GM19467 (cell line): Measurements from ENCODE around the gene GSKIP.

ENCODE experiments used
- ATAC-seq: cut with Tn5 transposase; IDR thresholded peaks from one replicate; pipeline ENCODE4 v1.9.1; 2021; ENCODE audit warnings: mild to moderate bottlenecking, moderate library complexity; ENCODE audit not compliant: unreplicated experiment

Gene GSKIP

DNA sequence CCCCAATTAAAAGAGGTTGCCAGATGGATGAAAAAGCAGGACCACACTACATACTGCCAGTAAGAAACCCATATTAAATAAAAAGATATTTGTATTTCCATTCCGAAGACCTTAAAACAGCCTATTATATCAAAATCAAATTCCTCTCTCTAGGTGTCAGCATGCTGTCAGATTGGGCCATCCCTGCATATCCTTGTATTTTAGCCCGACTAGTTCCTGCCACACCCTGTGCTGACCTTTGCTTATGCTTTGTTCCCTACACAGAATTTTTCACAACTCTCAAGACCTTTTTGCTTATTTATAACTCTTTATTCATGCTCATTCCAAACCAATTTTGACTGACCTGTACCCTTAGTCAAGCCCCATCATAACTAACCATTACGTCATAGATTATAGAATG lies 12.8 kb downstream of the GSKIP start:
- ATAC-seq, result no peak

DNA sequence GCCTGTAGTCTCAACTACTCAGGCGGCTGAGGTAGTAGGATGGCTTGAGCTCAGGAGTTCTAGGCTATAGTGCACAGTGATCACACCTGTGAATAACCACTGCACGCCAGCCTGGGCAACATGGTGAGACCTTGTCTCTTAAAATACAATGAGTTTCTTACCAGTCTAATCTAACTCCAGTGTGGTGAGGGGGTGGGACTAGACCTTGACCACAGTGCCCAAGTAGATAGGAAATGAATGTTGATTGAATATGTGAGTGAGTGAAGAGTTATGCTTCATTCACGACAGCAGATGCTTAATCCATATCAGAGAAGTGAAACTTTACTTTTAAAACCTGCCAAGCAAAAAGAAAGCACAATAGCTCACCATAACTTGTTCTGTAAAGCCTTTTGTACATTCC lies 17.4 kb downstream of the GSKIP start:
- peak; percentile 61 for ATAC-seq

- no peak for ATAC-seq
Measured at GRCh38 chr14:96383445-96383844, 20.1 kb downstream of the GSKIP start.

DNA sequence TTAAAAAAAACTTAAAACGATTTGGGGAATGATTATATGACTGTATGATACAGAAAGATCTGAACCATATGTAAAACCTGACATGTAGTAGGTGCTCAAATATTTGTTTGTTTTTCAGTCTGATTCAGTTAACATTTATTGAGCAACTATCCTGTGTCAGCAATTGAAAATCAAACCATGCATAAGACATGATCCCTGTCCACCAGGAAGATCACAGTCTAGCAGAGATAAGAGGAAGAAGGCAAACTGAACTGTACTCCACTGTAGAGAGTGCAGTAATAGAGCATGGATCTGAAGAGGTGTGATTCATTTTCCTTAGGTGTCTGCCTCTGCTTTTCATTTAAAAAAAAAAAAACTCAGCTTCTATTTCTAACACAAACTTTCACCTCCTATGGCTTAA lies 20.7 kb downstream of the GSKIP start:
- ATAC-seq, result no peak

GRCh38 chr14:96384740-96385139 lies 21.4 kb downstream of the GSKIP start:
- ATAC-seq, result no peak

DNA sequence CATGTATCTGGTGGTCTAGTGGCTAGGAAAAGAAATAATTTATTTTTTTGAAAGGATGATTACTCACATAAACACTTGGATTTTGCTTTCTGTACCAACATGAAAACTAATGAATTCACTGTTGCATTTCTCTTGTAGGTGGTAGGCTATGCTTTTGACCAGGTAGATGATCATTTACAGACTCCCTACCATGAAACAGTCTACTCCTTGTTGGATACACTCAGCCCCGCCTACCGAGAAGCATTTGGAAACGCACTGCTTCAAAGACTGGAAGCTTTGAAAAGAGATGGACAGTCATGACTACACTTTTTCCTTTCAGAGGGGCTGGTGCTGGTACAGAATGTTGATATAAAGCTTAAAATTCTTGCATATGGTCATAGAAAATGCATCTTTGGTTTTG lies 22.1 kb downstream of the GSKIP start:
- ATAC-seq, result no peak

GRCh38 chr14:96390965-96391292 lies 27.6 kb downstream of the GSKIP start:
- ATAC-seq, result no peak

DNA sequence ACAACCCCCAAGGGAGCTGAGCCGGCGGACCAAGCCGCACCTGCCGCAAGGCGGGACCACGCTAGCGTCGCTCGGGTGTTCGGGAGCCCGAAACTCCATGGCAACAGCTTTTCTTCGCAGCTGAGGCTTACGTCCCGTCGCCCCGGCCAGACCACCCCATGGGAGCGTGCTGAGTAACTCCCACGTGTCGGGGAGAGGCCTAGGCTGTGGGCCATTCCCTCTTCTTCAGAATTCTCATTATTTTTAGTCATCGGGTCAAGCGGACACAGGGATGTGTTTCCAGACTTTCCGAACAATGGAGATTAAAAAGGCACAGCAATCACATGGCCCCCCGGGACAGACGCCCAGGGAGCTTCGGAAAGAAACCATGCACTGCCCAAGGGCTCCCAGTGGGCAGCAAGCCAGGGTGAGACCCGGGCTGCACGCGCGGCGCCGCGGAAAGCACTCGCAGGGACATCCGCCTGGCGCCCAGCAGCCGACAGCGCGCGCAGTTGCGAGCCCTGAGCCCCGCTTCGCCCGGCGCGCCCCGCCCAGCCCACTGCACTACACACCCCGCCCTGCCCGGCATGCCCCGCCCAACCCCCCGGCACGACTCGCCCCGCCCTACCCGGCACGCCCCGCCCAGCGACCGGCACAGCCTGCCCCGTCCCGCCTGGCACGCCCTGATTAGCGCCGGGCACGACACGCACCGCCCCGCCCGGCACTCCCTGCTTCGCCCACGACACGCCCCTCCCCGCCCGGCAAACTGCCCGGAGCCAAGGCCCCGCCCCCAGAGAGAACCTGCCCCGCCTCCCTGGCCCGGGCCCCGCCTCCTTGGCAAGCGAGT lies 28.2 kb downstream of the GSKIP start:
- ATAC-seq, result peak; percentile 84

DNA sequence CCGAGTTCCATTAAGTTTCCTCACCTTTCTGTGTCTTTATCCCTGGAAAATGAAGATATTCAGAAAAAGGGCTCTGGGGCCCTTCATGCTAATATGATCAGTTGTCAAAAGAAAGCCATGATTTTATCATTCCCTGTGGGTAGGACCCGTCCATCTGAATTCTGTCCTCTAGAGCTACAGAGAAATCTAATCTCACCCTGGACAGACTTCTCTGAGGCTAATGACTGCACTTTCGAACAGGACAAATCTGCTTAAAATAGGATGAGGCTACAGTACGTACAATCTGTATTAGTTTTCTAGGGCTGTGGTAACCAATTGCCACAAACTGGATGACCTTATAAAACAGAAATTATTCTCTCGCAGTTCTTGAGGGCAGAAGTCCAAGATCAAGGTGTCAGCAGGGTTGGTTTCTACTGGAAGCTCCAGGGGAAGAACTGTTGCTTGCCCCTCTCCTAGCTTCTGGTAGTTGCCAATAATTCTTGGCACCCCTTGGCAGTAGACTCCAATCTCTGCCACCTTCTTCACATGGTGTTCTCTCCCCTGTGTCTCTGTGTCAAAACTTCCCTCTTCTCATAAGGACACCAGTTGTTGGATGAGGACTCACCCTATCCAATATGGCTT lies 29.9 kb downstream of the GSKIP start:
- ATAC-seq, result no peak

GRCh38 chr14:96394047-96394815 lies 30.9 kb downstream of the GSKIP start:
- ATAC-seq, result no peak

- no peak for ATAC-seq
Measured at GRCh38 chr14:96398432-96398831, 35.1 kb downstream of the GSKIP start.

DNA sequence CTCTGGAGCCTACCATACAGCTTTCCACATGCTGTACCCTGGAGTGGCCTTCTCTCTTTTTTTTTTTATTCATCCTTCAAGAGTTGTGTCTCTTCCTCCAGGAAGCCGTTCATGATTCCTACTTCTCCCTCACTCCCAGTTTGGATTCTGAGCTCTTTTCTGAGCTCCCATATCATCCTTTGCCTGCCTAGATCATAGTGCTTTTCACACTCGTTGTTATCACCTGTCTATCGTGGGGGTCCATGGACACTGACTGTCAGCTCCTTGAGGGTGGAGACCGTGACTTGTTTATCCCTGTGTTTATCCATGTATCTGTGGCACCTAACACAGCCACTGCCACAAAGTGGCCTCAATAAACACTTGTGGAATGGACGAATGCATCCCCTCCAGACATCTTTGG lies 35.6 kb downstream of the GSKIP start:
- ATAC-seq, result no peak

GRCh38 chr14:96399405-96399804 lies 36.1 kb downstream of the GSKIP start:
- ATAC-seq, result no peak

GRCh38 chr14:96400495-96400894 lies 37.2 kb downstream of the GSKIP start:
- ATAC-seq, result no peak

- no peak for ATAC-seq
Measured at GRCh38 chr14:96403409-96403808, 40.1 kb downstream of the GSKIP start.

DNA sequence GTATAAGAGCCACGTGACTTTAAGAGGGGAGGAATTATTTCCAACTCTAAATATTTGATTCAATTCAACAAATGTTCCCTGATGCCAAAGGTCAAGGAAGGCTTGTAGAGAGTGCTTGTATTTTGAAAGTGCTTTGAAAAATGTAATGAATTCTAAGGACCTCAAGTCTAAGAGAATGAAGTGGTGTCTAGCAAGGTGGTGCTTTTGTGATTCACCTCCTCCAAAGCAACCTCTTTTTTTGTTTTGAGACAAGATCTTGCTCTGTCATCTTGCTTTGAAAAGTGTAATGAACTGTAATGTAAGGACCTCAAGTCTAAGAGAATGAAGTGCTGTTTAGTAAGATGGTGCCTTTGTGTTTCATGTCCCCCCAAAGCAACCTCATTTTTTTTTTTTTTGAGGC lies 42.4 kb downstream of the GSKIP start:
- ATAC-seq, result no peak

DNA sequence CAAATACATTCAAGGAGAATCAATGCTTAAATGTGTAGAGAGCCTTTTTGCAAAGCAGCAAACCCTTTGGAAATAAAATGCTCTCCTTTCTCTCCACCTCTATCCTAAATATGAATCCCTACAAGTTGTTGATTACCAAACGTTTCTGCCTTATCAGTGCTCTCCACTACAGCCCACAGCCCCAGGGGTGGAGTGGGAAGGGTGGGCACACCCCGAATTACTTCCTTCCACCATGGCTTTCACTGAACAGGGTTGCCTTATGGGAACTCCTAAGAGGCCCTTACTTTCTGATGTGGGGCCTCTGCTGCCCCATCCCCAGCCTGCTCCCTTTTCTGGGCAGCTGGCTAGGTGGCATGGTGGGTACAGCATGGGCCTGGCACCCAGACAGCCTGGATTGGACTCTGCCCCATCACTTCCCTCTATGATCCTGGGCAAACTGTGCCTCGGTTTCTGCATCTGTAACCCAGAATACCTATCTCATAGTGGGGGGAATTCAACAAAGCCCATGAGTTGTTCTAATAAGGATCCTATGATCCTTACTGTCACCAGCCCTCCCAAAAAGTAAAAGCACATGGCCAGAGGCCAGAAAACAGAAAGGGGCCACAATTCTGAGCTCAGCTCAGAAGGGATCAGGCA lies 44.7 kb downstream of the GSKIP start:
- no peak for ATAC-seq

DNA sequence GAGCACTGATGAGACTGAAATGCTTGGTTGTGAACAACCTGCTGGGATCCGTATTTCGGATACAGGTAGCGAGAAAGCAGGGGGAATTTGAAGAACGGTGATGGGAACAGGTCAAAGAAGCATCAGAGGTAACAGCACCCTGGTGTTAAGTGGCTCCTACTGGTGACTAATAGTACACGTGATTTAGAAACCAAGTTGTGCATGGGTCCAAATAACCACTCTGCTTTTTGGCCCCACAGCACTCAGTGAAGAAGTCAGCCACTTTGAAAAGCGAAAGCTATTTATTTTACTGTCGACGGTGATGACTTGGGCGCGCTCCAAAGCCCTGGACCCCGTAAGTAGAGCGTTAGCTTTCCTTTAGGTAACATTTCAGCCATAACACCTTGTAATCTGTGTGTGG lies 45.3 kb downstream of the GSKIP start:
- ATAC-seq, result no peak

DNA sequence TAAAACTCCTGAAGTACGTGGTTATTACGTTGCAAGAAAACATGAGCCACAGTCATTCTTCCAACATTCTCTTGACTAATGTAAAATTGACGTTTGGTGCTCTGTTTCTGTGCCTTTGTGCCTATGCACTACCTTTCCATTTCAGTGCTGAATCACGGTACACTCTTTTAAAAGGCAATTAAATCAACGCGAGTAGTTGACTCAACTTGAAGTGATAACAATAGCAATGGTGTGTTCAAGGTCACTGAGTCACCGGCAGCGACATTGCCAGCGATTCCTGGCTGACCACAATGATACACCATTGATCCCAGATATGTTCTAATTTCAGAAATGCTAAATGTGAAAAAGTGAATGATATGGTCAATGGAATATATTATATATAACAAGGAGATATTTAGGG lies 46.4 kb downstream of the GSKIP start:
- ATAC-seq, result no peak

DNA sequence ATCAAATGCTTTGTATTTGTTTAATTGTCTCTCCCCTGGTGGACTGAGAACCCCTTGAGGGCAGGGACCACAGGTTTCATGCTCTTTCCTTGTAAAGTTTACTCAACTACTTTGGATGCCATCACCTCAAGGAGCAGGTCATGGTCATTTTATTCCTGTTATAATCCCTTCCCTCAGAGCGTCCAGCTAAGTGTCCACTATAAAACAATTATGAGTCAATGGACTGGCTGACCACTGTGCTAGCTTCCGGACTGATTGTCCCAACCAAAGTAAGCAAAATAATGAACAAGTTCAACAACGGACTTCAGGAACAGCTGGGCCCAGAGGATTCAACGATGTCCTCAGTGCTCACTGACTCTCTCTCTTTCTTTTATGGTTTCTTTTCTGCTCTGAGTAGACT lies 46.8 kb downstream of the GSKIP start:
- ATAC-seq, result no peak

DNA sequence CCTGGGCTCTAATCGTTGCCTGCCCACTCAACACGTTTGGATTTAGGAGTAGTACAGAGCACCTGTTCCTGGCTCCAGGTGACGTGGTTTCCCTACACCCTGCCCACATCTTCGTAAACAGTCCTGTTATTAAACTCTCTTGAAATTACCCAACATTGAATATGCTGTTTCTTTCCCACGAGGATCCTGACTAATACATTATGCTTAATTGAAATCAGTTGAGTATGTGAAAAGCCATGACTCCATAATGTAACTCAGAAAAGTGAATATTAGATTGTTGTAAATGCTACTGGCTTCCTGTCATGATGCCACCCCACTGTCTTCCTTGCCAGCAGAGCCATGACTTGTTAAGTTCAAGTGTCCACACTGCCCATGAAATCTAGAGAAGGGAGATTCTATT lies 50.2 kb downstream of the GSKIP start:
- no peak for ATAC-seq

- no peak for ATAC-seq
Measured at GRCh38 chr14:96415559-96415958, 52.2 kb downstream of the GSKIP start.
